H1 (cell line): Measurements from ENCODE around the gene DOCK9. TPM values are rescaled to one million over a fixed set of nuclear protein-coding genes. Genes with fewer than 3 reads are reported as not detected.

Experiments used
- CTCF ChIA-PET: fragments of 300-600 bp; sonication (Branson Sonifier 250); formaldehyde crosslinking; loops from one replicate; lab custom pipeline; 2021; ENCODE audit not compliant: partially characterized antibody; lab: Charles Lee
- POLR2A ChIA-PET: fragments of 300-600 bp; sonication (Branson Sonifier 250); formaldehyde crosslinking; loops from one replicate; lab custom pipeline; 2021; ENCODE audit warnings: inconsistent platforms; ENCODE audit not compliant: partially characterized antibody; lab: Charles Lee
- DNase-seq, 2 experiments: peaks; one replicate each; pipeline versions ENCODE4 v3.0.0 to v3.0.0-alpha.2; 2010 to 2022; ENCODE audit warnings: low spot score in 2 of 2, low read depth in 1 of 2, mixed read lengths in 1 of 2
- FAIRE-seq: peaks from 2 replicates; lab custom pipeline; 2011; peaks lifted over from hg19 to GRCh38; lab: Jason Lieb, UNC
- H2AFZ ChIP-seq: 2 replicates; pipeline ENCODE4 v1.8.1; 2012; ENCODE audit warnings: low read length, inconsistent platforms
- H2AK5ac ChIP-seq: 2 replicates; pipeline ENCODE4 v1.6.1; 2013; ENCODE audit warnings: low read depth, low read length
- H2BK120ac ChIP-seq: replicated peaks from 2 replicates; pipeline ENCODE3; 2013; ENCODE audit warnings: low read depth, low read length, inconsistent platforms
- H2BK12ac ChIP-seq: 2 replicates; pipeline ENCODE4 v1.6.1; 2013; ENCODE audit warnings: low read depth, low read length
- H2BK15ac ChIP-seq: 2 replicates; pipeline ENCODE4 v1.6.1; 2013; ENCODE audit warnings: low read length
- H2BK20ac ChIP-seq: 2 replicates; pipeline ENCODE4 v1.6.1; 2013; ENCODE audit warnings: low read length
- H2BK5ac ChIP-seq: 2 replicates; pipeline ENCODE4 v1.6.1; 2013; ENCODE audit warnings: low read depth, low read length
- H3K14ac ChIP-seq: 2 replicates; pipeline ENCODE4 v1.6.1; 2013; ENCODE audit warnings: inconsistent platforms; ENCODE audit not compliant: insufficient read length
- H3K18ac ChIP-seq: 2 replicates; pipeline ENCODE4 v1.6.1; 2013; ENCODE audit warnings: low read length; ENCODE audit errors: extremely low read depth
- H3K23ac ChIP-seq: 2 replicates; pipeline ENCODE4 v1.6.1; 2013; ENCODE audit warnings: inconsistent platforms; ENCODE audit not compliant: insufficient read length
- H3K23me2 ChIP-seq: 2 replicates; pipeline ENCODE4 v1.6.1; 2013; ENCODE audit warnings: low read depth, low read length
- H3K27ac ChIP-seq: 2 replicates; pipeline ENCODE4 v1.6.1; 2011; ENCODE audit warnings: low read depth, low read length, inconsistent platforms
- H3K27me3 ChIP-seq, 4 experiments: replicated peaks in 1 of 4; 1 replicate in 1 of 4; 2 replicates in 3 of 4; pipeline versions ENCODE4 v1.6.1 to v1.8.1; 2011 to 2013; ENCODE audit warnings: low read length in 3 of 4, mild to moderate bottlenecking in 3 of 4, inconsistent platforms in 2 of 4, mixed read lengths in 2 of 4, moderate library complexity in 1 of 4; ENCODE audit not compliant: control insufficient read depth in 3 of 4, insufficient read depth in 3 of 4; ENCODE audit errors: extremely low read depth in 1 of 4
- H3K36me3 ChIP-seq, 4 experiments: 2 replicates each; pipeline versions ENCODE4 v1.6.1 to v1.8.1; 2011 to 2013; ENCODE audit warnings: mild to moderate bottlenecking in 4 of 4, low read length in 3 of 4, moderate library complexity in 2 of 4, control low read depth in 1 of 4, inconsistent platforms in 1 of 4; ENCODE audit not compliant: insufficient read depth in 4 of 4, control insufficient read depth in 2 of 4
- H3K4ac ChIP-seq: replicated peaks from 2 replicates; pipeline ENCODE3; 2013; ENCODE audit warnings: low read length, low read depth, mixed read lengths, inconsistent platforms; ENCODE audit not compliant: insufficient read length
- H3K4me1 ChIP-seq, 4 experiments: replicated peaks in 1 of 4; 1 replicate in 1 of 4; 2 replicates in 3 of 4; pipeline versions ENCODE4 v1.6.1 to v1.8.1; 2011 to 2013; ENCODE audit warnings: low read length in 3 of 4, inconsistent platforms in 2 of 4, mixed read lengths in 1 of 4; ENCODE audit not compliant: insufficient read depth in 4 of 4, control insufficient read depth in 3 of 4
- H3K4me2 ChIP-seq, 2 experiments: 2 replicates each; pipeline versions ENCODE4 v1.6.1 to v1.8.1; 2011 to 2013; ENCODE audit warnings: low read depth in 2 of 2, low read length in 2 of 2, control low read depth in 1 of 2, inconsistent platforms in 1 of 2, mild to moderate bottlenecking in 1 of 2; ENCODE audit not compliant: insufficient read depth in 1 of 2
- H3K4me3 ChIP-seq, 4 experiments: fragments of 200-600, 300-600 bp in 1 of 4; sonication (generic), shearing (Covaris generic), sonication (Bioruptor Twin) in 1 of 4; 2 replicates each; pipeline versions ENCODE4 v1.5.1 to v1.8.1; 2011 to 2016; ENCODE audit warnings: low read length in 4 of 4, low read depth in 3 of 4, control low read depth in 2 of 4, inconsistent platforms in 2 of 4, mild to moderate bottlenecking in 2 of 4, mixed read lengths in 1 of 4, moderate library complexity in 1 of 4; ENCODE audit not compliant: insufficient read depth in 2 of 4; ENCODE audit errors: extremely low read depth in 1 of 4
- H3K56ac ChIP-seq: replicated peaks from 2 replicates; pipeline ENCODE3; 2013; ENCODE audit warnings: low read depth, mild to moderate bottlenecking, mixed read lengths, low read length, inconsistent platforms; ENCODE audit not compliant: insufficient read length
- H3K79me1 ChIP-seq: 2 replicates; pipeline ENCODE4 v1.6.1; 2013; ENCODE audit warnings: low read depth, low read length, control low read depth
- H3K79me2 ChIP-seq, 2 experiments: 2 replicates each; pipeline versions ENCODE4 v1.6.1 to v1.8.1; 2012 to 2013; ENCODE audit warnings: low read length in 2 of 2, mild to moderate bottlenecking in 2 of 2, inconsistent platforms in 1 of 2; ENCODE audit not compliant: insufficient read depth in 2 of 2, control insufficient read depth in 1 of 2
- H3K9ac ChIP-seq, 4 experiments: replicated peaks in 1 of 4; 1 replicate in 1 of 4; 2 replicates in 3 of 4; pipeline versions ENCODE4 v1.6.1 to v1.8.1; 2011 to 2013; ENCODE audit warnings: low read depth in 3 of 4, low read length in 3 of 4, control low read depth in 2 of 4, mild to moderate bottlenecking in 2 of 4, moderate library complexity in 2 of 4, inconsistent platforms in 1 of 4; ENCODE audit errors: extremely low read depth in 1 of 4
- H3K9me3 ChIP-seq, 2 experiments: 2 replicates each; pipeline versions ENCODE4 v1.6.1 to v1.8.1; 2012 to 2013; ENCODE audit warnings: mild to moderate bottlenecking in 2 of 2, moderate library complexity in 2 of 2, control low read depth in 1 of 2, inconsistent platforms in 1 of 2, low read depth in 1 of 2, low read length in 1 of 2, mixed read lengths in 1 of 2; ENCODE audit not compliant: insufficient read depth in 2 of 2
- H4K20me1 ChIP-seq, 2 experiments: replicated peaks in 1 of 2; 2 replicates each; pipeline versions ENCODE3 to v1.8.1; 2011 to 2013; ENCODE audit warnings: inconsistent platforms in 2 of 2, low read length in 2 of 2, mild to moderate bottlenecking in 1 of 2; ENCODE audit not compliant: insufficient read depth in 2 of 2, control insufficient read depth in 1 of 2
- H4K5ac ChIP-seq: 2 replicates; pipeline ENCODE4 v1.6.1; 2013; ENCODE audit warnings: low read length, low read depth, mixed read lengths, inconsistent platforms; ENCODE audit not compliant: insufficient read length
- H4K8ac ChIP-seq: 2 replicates; pipeline ENCODE4 v1.8.0; 2013; ENCODE audit warnings: mild to moderate bottlenecking, moderate library complexity, low read length, inconsistent platforms; ENCODE audit not compliant: insufficient read depth; ENCODE audit errors: extremely low read depth
- H4K91ac ChIP-seq: replicated peaks from 2 replicates; pipeline ENCODE3; 2013; ENCODE audit warnings: low read length, mixed read lengths, inconsistent platforms; ENCODE audit not compliant: insufficient read length
- ASH2L ChIP-seq: fragments of 200-600, 300-600 bp; sonication (generic); IDR thresholded peaks from one replicate; pipeline ENCODE4 v1.7.1; 2017; ENCODE audit warnings: low read length
- ATF2 ChIP-seq: IDR thresholded peaks from 2 replicates; pipeline ENCODE4 v1.6.1; 2012; ENCODE audit warnings: low read length, inconsistent platforms
- CTBP2 ChIP-seq: IDR thresholded peaks from 2 replicates; pipeline ENCODE4 v1.7.0; 2011; ENCODE audit warnings: borderline replicate concordance, mild to moderate bottlenecking, moderate library complexity, mixed read lengths, low read length; ENCODE audit not compliant: insufficient read depth, insufficient read length
- CTCF ChIP-seq, 3 experiments: IDR thresholded peaks; 1 replicate in 2 of 3; 2 replicates in 1 of 3; pipeline versions ENCODE4 v1.5.1 to v1.6.1; 2011; ENCODE audit warnings: low read length in 3 of 3, mild to moderate bottlenecking in 3 of 3, inconsistent platforms in 2 of 3, low read depth in 1 of 3, moderate library complexity in 1 of 3; ENCODE audit not compliant: insufficient read depth in 1 of 3; ENCODE audit errors: control extremely low read depth in 1 of 3
- HDAC6 ChIP-seq: IDR thresholded peaks from one replicate; pipeline ENCODE4 v1.7.1; 2012; ENCODE audit warnings: low read depth, mild to moderate bottlenecking, inconsistent platforms, low read length, moderate library complexity
- MAFK ChIP-seq: IDR thresholded peaks from 2 replicates; pipeline ENCODE4 v1.6.1; 2012; ENCODE audit warnings: low read depth, mild to moderate bottlenecking, improper control_type of control experiment, low read length
- POLR2AphosphoS5 ChIP-seq: IDR thresholded peaks from 2 replicates; pipeline ENCODE4 v1.6.1; 2011; ENCODE audit warnings: low read depth, low read length
- TAF7 ChIP-seq: optimal IDR thresholded peaks from 2 replicates; pipeline ENCODE3; 2011; ENCODE audit warnings: low read depth, mild to moderate bottlenecking, inconsistent platforms, low read length, moderate library complexity, borderline replicate concordance
- ZNF274 ChIP-seq: IDR thresholded peaks from 2 replicates; pipeline ENCODE4 v1.7.0; 2012; ENCODE audit warnings: low read length, borderline replicate concordance; ENCODE audit errors: extremely low read depth
- WGBS, 2 experiments: shearing (Covaris generic) in 1 of 2; methylation state at CpG; one replicate each; pipeline versions ENCODE4 v1.1.6 to v1.1.7; 2013 to 2015; ENCODE audit warnings: low lambda C conversion rate in 2 of 2, mixed read lengths in 2 of 2, inconsistent platforms in 1 of 2, low coverage in 1 of 2, missing lambda C conversion rate in 1 of 2; ENCODE audit not compliant: insufficient replicate concordance in 2 of 2, insufficient coverage in 1 of 2, insufficient read length in 1 of 2; ENCODE audit errors: extremely low coverage in 1 of 2, missing lambda C conversion rate in 1 of 2; 5-methylcytosine and 5-hydroxymethylcytosine counted together
- polyA plus RNA-seq, 7 experiments: library from polyadenylated mRNA; depleted of rRNA in 3 of 7; stranded (reverse) in 5 of 7; unstranded in 2 of 7; fragments of >200 nt in 5 of 7; fragments of 200-250 nt in 2 of 7; gene quantifications; 1 replicate in 5 of 7; 2 replicates in 1 of 7; 4 replicates in 1 of 7; pipeline versions ENCODE4 v1.2.1 to v1.2.3, GENCODE V29; 2011 to 2013; ENCODE audit warnings: missing spikeins in 2 of 7, mixed read lengths in 2 of 7
- total RNA-seq: library from RNA; stranded (reverse); fragmentation: NEBNext Ultra II Directional; extraction: Animal tissue kit (Norgen Biotek cat#: 25700); gene quantifications from 2 replicates; pipeline ENCODE4 v1.2.1, GENCODE V29; 2021

Gene DOCK9
- total and polyA plus RNA-seq, 2 of the 8 experiments (the other 6 are each of a cell fraction or from before 2014, with no cell fraction given), result 21.6 to 31.5 TPM

GRCh38 chr13:98766697-98767096 is 211.2 kb downstream of the DOCK9 start:
- Histone ChIP-seq H4K20me1 (no peaks in the 10 kb centered on the region), H3K9ac (no peak overlapping the region), H3K4me3 (no peak overlapping the region), H3K4ac (no peak overlapping the region), H3K23me2 (no peaks in the 10 kb centered on the region), H3K4me1 (peaks cover 0 to 4% (median 1%) of the 10 kb centered on the region in 4 experiments; a peak in 2 of 7 replicates), H2BK120ac (no peak overlapping the region), H3K56ac (no peak overlapping the region), H3K36me3 (no peaks in the 10 kb centered on the region), H3K27me3 (peaks cover 0 to 2% (median 0%) of the 10 kb centered on the region in 4 experiments; a peak in 1 of 7 replicates), H2BK15ac (no peak overlapping the region), H3K18ac (no peak overlapping the region), H4K91ac (no peak overlapping the region), H2BK5ac (no peak overlapping the region), H3K27ac (no peak overlapping the region), H2BK20ac (no peak overlapping the region), H2AFZ (no peak overlapping the region), H3K23ac (no peak overlapping the region), H2AK5ac (no peak overlapping the region), H3K79me1 (no peaks in the 10 kb centered on the region), H3K9me3 (no peaks in the 10 kb centered on the region), H3K79me2 (no peaks in the 10 kb centered on the region), H4K5ac (no peak overlapping the region), H2BK12ac (no peak overlapping the region), H3K14ac (no peak overlapping the region), H3K4me2 (no peak overlapping the region), H4K8ac (no peak overlapping the region)
- 91% methylated on average over 11 of the region's 11 CpGs; no CpG with 5 or more reads in 1 of the 2 experiments for WGBS, 2 experiments
- FAIRE-seq (no peak), DNase-seq (no peak)
- POLR2A ChIA-PET, result interaction anchor here (1.4 kb wide), 1 partner anchor 19 kb away, joined by 3 read pairs; no protein-coding TSS in a partner anchor
- CTCF ChIA-PET, result interaction anchor here (0.6 to 3.4 kb wide), 8 partner anchors 10 to 365 kb away, joined by 3 to 10 read pairs (median 3); no protein-coding TSS in a partner anchor
- no peak for TF ChIP-seq ATF2
- TF ChIP-seq CTBP2, result no peak
- no peak for TF ChIP-seq TAF7
- TF ChIP-seq MAFK, result no peak
- TF ChIP-seq ZNF274, result no peak
- TF ChIP-seq HDAC6, result no peak
- no peak for TF ChIP-seq ASH2L
- no peak for TF ChIP-seq CTCF (IDR thresholded peaks at IDR 0.05; ENCODE audit: control extremely low read depth in 1 of 3, insufficient read depth in 1 of 3, low read depth in 1 of 3, low read length in 3 of 3)
- no peak for TF ChIP-seq POLR2AphosphoS5
